HG03103 (cell line): ENCODE results near the gene TPT1.

Experiments
- ATAC-seq: cut with Tn5 transposase; IDR thresholded peaks from one replicate; pipeline ENCODE4 v1.9.1; 2021; ENCODE audit warnings: low read depth; ENCODE audit not compliant: unreplicated experiment

TPT1 gene

GRCh38 chr13:45336025-45336800 is 4.8 kb downstream of the TPT1 start:
- no peak for ATAC-seq

DNA sequence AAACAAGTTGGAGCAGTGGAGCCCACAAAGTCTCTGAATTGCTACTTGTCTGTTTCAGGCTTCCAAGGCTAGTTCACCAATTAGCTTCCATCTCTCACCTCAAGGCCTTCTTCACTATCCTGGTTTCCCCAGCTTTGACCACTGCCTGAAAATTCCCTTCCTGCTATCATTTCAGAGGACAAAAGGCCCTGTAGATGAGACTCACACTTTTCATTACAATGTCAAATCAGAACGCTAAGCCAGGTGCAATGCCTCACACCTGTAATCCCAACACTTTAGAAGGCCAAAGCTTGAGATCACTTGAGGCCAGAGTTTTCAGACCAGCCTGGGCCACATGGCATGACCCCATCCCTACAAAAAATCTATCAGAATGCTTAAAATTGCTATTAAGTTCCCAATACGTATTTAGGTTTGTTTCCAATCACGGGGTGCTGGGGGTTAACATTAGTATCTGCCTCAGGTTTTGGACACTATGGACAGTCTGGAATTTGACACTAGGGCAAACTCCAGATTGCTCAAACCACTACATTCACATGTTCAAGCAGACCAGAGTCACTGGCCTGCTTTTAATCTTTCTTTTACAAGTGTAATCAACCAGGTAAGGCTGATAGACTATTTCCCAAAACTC is 5.5 kb downstream of the TPT1 start:
- no peak for ATAC-seq

DNA sequence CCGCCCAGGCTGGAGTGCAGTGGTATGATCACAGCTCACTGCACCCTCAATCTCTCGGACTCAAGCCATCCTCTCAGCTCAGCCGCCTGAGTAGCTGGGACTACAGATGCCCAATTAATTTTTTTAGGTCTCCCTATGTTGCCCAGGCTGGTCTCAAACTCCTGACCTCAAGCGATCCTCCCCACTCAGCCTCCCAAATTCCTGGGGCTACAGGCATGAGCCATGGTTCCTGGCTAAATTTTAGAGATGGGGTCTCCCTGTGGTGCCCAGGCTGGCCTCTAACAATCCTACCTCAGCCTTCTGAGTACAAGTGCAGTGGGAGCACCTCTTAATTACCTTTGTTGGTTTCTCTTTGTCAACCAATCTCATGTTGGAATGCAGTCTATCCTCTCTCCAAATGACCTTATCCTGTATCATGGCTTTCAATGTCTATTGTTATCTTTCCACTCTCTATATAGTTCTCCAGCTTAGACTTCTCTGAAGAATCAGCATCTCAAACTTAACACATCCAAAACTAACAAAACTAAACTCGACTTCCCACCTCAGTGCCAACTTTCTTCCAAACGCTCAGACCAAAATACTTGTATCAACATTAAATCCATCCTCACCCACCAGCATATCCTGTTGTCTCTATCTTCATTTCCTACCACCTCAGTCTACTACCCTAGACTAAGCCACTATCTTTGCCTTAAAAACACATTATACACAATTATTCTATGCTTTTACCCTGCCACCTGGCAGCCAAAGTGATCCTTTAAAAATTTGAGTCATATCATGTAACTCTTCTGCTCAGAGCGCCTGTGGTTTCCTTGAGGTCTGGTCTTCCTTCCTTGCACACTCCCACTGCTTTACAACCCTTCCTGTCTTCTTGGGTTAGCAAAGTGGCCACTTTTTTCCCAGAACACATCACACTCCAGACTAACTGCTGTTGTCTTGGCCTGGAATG is 6.7 kb downstream of the TPT1 start:
- ATAC-seq: no peak

DNA sequence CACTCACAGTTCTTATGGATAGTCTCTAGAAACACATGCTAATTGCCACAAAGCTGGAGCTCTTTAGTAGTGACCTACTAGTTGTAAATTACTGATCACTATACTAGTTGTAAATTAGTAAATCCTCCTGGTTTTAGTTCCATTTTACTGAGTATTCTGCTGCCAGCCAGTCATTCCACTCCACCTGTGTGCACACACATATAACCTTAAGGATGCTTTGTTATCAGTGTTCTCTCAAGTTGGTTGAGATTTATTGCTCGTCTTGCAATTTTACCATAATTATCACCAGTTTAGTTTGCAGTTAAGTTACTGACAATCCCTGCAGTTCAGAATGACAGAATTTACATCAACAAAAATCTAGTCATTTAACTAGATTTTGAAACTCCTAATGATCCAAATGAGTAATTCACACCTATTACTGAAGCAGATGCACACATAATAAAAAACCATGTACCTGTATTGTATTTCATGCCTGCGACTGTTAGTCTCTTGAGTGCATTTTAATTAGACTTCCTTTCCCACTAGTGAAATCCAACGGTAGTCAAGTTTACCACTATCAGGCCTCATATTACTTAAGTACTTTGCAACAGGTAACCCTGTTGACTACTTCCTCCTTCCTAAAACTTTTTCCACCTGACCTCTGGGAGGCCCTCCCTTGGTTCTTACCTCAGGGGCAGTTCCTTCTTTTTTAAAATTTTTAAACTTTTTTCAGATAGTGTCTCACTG is 7.6 kb downstream of the TPT1 start:
- ATAC-seq: no peak

DNA sequence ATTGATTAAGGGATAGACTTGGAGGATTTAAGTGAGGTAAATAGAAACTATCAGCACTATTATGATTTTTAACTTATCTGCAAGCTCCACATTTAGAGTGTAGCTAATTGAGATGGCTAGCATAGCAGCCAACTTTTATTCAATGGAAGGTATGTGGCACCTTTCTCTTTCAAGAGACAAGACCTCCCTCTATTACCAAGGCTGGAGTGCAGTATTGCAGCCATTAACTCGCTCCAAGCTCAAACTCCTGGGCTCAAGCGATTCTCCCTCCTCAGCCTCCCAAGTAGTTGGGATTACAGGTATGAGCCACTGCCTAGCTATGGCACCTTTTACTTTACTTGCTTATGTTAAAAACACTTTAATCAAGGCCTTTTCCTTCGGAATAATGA is 8.2 kb downstream of the TPT1 start:
- ATAC-seq: no peak

DNA sequence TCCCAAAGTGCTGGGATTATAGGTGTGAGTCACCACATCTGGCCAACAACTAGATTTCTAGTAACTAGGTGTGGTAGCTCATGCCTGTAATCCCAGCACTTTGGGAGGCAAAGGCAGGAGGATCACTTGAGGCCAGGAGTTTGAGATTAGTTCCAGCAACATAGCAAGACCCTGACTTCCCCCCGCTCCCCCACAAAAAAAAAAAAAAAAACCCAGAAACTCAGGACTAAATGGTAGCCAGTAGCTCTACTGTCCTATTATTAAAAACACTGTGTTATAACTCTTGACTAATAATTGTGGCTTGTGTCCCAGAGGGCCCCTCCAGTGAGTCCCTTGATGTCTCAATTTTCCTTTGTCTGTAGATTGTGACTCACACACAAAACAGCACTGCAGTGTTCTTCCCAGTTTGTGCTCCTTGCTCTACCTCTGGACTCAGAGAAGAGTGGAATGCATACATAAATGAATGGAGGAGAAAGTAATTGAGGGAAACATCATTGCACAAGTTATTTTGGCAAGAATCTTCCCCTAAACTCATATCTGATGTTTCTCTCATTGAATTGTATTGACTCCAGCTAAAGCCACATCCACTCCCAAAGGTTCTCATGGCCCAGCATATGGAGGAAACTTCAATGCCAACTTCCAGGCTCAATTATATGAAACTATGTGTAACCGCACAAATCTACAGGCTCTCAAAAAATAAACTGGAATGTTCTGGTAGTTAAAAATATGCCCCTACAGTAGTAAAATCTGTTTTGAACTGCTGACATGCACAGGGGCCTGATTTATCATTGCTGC is 8.8 kb downstream of the TPT1 start:
- no peak for ATAC-seq

GRCh38 chr13:45331692-45332035 is 9.3 kb downstream of the TPT1 start:
- ATAC-seq: no peak

DNA sequence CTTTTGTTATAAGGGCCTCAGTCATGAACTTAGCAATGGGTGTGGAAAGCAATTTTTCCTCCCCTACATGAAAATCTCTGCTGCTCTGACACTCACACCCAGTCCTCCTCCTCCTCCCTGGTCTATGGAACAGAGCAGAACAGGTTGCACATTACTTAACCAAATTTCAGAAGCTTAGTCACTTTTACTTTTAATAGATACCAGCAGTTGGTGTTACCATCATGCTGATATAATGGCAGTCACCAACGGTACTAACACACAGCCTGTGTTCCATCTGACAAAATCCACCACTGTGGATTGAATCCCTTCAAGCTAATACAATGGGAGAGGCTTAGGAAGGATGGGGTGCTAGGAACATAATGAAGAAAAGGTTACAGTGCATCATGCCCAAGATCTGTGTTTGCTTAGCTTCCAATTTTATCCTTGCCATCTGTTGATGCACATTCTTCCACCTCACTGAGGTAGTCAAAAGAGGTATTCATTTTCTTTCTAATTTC is 9.8 kb downstream of the TPT1 start:
- no peak for ATAC-seq

GRCh38 chr13:45328661-45329111 is 12.3 kb downstream of the TPT1 start:
- ATAC-seq: no peak

DNA sequence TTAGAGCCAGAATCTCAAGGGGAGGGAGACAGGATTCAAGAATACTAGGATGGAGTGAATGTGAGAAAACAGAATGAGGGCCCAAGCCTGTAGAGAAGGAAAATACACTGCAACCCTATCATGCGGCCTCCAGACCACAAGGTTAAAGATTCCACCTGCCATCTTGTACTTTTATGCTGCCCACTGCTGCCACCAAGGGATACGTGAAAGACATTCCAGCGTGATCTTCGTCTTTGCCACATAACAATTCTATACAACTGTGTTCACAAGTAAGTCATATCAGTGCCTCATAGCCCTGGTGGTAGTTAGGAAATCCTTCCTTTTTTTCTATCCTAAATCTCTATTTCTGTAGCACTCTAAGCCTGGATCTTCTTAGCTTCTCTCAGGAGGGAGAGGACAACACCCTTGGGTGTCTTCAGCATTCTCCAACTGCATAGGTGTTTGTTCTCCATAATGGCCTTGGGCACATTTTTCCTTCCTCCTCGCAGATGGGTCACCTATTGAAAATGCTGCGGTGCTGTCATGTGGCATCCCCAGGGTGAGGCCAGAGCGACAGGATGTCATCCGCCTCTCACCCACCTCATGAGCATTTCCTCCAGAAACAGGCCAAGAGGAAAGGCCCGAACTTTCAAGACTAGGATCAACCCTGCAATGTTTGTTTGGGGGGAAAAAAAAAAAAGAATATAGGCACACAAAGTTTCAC is 13.6 kb downstream of the TPT1 start:
- ATAC-seq: no peak

DNA sequence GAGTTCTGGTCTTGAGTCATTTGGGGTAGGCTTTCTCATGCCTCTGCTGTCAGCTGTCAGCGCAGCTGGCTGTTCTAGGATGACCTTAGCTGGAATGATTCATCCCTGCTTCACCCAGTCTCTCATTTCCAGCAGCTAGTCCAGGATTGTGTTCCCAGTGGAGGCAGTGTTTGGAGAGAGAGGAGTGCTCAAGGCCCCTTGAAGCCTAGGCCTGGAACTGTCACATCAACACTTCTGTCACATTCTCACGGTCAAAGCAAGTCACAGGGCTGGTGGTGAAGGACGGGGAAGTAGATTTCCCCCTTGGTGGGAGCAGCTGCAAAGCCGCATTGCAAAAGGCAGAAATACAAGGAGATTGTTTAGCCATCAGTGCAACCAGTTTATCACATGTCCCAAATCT is 15.2 kb downstream of the TPT1 start:
- ATAC-seq: no peak

- no peak for ATAC-seq
These were observed 19.9 kb downstream of the TPT1 start for GRCh38 chr13:45320876-45321629.

DNA sequence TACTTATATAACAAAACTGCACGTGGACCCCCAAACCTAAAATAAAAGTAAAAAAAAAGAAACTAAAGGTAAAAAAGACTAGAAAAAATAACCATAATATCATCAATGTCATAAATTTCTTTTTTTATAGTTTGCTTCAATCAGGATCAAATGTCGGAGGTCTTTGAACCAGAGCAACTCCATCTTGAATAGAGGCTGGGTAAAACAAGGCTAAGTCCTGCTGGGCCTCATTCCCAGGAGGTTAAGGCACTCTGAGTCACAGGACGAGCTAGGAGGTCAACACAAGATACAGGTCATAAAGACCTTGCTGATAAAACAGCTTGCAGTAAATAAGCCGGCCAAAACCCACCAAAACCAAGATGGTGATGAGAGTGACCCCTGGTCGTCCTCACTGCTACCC is 24.0 kb downstream of the TPT1 start:
- no peak for ATAC-seq

GRCh38 chr13:45316338-45316737 is 24.6 kb downstream of the TPT1 start:
- ATAC-seq: no peak

DNA sequence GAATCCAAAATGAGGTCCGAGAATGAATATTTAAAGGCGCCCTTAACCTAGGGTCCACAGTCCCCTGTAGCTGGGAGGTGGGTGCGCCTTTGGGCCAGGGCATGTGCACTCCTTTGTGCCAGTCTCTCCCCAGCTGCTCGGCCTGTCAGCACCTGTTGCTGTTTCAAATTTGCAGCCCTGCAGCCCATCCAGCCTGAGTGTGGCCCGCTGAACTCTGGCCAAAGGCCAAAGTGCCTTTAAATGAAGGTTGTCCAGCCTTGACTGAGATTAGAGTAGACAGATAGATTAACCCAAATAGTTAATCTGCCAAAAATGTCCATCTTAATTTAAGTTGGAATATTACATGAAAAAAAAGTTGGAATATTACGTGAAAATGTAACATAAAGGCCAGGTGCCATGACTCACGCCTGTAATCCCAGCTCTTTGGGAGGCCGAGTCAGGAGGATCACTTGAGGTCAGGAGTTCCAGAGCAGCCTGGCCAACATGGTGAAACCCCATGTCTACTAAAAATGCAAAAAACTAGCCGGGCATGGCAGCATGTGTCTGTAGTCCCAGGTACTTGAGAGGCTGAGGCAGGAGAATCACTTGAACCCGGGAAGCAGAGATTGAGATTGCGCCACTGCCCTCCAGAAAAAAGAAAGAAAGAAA is 25.3 kb downstream of the TPT1 start:
- no peak for ATAC-seq

GRCh38 chr13:45314822-45315221 is 26.2 kb downstream of the TPT1 start:
- no peak for ATAC-seq

GRCh38 chr13:45310341-45311131 is 30.4 kb downstream of the TPT1 start:
- ATAC-seq: no peak
